Neural progenitor cell (in vitro differentiated cells): ENCODE data around the gene PNLIPRP1. TPM values are rescaled to one million over a fixed set of nuclear protein-coding genes. Genes with fewer than 3 reads are reported as not detected.

Source experiments
- DNase-seq: peaks from one replicate; pipeline ENCODE4 v3.0.0-alpha.2; 2016; ENCODE audit warnings: low spot score
- H2AFZ ChIP-seq: fragments of 200-600 bp; sonication (generic); replicated peaks from 2 replicates; pipeline ENCODE4 v1.6.1; 2016; ENCODE audit warnings: antibody characterized with exemption
- H3F3A ChIP-seq: fragments of 200-600 bp; sonication (generic); 2 replicates; pipeline ENCODE4 v1.6.1; 2016; ENCODE audit warnings: antibody characterized with exemption, low read depth
- H3K27ac ChIP-seq: fragments of 200-600 bp; sonication (generic); 2 replicates; pipeline ENCODE4 v1.5.1; 2016; ENCODE audit warnings: mild to moderate bottlenecking
- H3K27me3 ChIP-seq: fragments of 200-600 bp; sonication (generic); 2 replicates; pipeline ENCODE4 v1.6.1; 2016; ENCODE audit warnings: mild to moderate bottlenecking, moderate library complexity
- H3K36me3 ChIP-seq: fragments of 200-600 bp; sonication (generic); 2 replicates; pipeline ENCODE4 v1.5.1; 2016
- H3K4me1 ChIP-seq: fragments of 200-600 bp; sonication (generic); 2 replicates; pipeline ENCODE4 v1.6.1; 2016; ENCODE audit warnings: mixed run types
- H3K4me2 ChIP-seq: fragments of 200-600 bp; sonication (generic); 2 replicates; pipeline ENCODE4 v1.6.1; 2016
- H3K4me3 ChIP-seq: fragments of 200-600 bp; sonication (generic); 2 replicates; pipeline ENCODE4 v1.5.1; 2016
- H3K79me2 ChIP-seq: fragments of 200-600 bp; sonication (generic); 2 replicates; pipeline ENCODE4 v1.6.1; 2016; ENCODE audit warnings: low read depth
- H3K9ac ChIP-seq: fragments of 200-600 bp; sonication (generic); 2 replicates; pipeline ENCODE4 v1.6.1; 2016
- H3K9me3 ChIP-seq: fragments of 200-600 bp; sonication (generic); 2 replicates; pipeline ENCODE4 v1.5.1; 2016; ENCODE audit warnings: low read depth
- H4K20me1 ChIP-seq: fragments of 200-600 bp; sonication (generic); 2 replicates; pipeline ENCODE4 v1.6.1; 2016; ENCODE audit warnings: low read depth
- H3K27ac Mint-ChIP-seq: 3 replicates; pipeline ENCODE4 v1.8.0; 2021; ENCODE audit warnings: mixed read lengths
- H3K27me3 Mint-ChIP-seq: 2 replicates; pipeline ENCODE4 v1.8.0; 2022; ENCODE audit warnings: low read depth, mild to moderate bottlenecking, inconsistent platforms, moderate library complexity, mixed read lengths; ENCODE audit not compliant: insufficient read depth
- H3K36me3 Mint-ChIP-seq: 3 replicates; pipeline ENCODE4 v1.8.0; 2021; ENCODE audit warnings: mixed read lengths
- H3K4me1 Mint-ChIP-seq: 3 replicates; pipeline ENCODE4 v1.8.0; 2021; ENCODE audit warnings: mixed read lengths
- H3K4me3 Mint-ChIP-seq: 3 replicates; pipeline ENCODE4 v1.8.0; 2021; ENCODE audit warnings: mild to moderate bottlenecking, moderate library complexity, mixed read lengths
- H3K9me3 Mint-ChIP-seq: 3 replicates; pipeline ENCODE4 v1.8.0; 2020; ENCODE audit warnings: mixed read lengths
- EZH2 ChIP-seq: fragments of 200-600 bp; sonication (generic); IDR thresholded peaks from 2 replicates; pipeline ENCODE4 v1.6.1; 2017; ENCODE audit warnings: antibody characterized with exemption, mild to moderate bottlenecking, moderate library complexity
- EZH2phosphoT487 ChIP-seq: fragments of 200-600 bp; sonication (generic); IDR thresholded peaks from 2 replicates; pipeline ENCODE4 v1.6.1; 2017; ENCODE audit warnings: antibody characterized with exemption
- total RNA-seq: library from RNA; depleted of rRNA; stranded (reverse); fragments of >200 nt; gene quantifications from 2 replicates; pipeline ENCODE4 v1.2.3, GENCODE V29; 2015; ENCODE audit warnings: low replicate concordance
- TF ChIP-seq, protein P1 (sequence below): fragments of 200-600 bp; sonication (generic); IDR thresholded peaks from 2 replicates; pipeline ENCODE4 v1.5.1; 2017; ENCODE audit warnings: antibody characterized with exemption, mild to moderate bottlenecking

Gene PNLIPRP1
- total RNA-seq, 1 donor from 2014 or later: not detected

DNA sequence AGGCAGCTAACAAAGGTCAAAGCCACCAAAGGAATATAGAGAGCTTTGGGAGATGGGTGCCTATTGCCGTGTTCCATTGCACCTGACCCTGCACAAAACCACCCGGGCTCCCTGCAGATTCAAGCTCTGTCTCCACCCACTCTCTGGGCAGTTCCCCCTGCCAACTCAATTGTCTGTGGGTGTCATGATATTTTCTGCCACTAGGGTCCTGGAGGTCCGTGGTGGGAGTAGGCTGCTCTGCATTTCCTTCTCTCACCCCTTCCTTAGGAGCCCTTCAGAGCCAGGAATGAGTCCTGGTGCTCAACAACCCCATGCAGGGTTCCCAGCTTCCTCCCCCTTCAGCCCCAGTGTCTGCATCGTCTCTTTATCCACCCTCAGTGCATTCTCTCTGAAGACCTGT, 64.1 kb downstream of the PNLIPRP1 start:
- DNase-seq: peak; percentile 32
- H3K36me3 Mint-ChIP-seq: no peaks in the 10 kb centered on the region

DNA sequence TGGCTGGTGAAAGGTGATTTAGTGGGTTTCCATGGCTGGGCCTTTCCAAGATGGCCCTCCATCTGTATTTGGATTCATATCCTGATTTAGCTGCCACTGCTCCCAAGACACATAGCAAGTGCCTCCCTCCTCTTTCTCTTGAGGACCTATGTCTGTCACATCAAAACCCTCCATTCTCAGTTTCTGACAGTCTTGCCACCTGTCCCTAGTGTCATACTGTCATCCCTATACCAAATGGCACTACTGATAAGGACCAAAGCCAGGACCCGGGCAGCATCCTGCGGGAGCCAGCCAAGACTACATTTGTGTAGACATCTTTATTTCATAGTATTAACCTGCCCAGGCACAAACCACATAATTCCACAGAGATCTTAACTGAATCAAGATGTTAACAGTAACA, 64.8 kb downstream of the PNLIPRP1 start:
- Histone ChIP-seq H4K20me1 (no peaks in the 10 kb centered on the region), H3F3A (no peaks in the 10 kb centered on the region), H3K9ac (no peak overlapping the region), H3K36me3 (no peaks in the 10 kb centered on the region), H3K9me3 (no peaks in the 10 kb centered on the region), H3K27ac (no peak overlapping the region), H3K4me1 (no peaks in the 10 kb centered on the region), H3K27me3 (no peaks in the 10 kb centered on the region), H3K4me2 (no peak overlapping the region), H3K79me2 (no peaks in the 10 kb centered on the region), H3K4me3 (no peak overlapping the region), H2AFZ (no peak overlapping the region)
- TF ChIP-seq EZH2phosphoT487: no peak
- no peak for TF ChIP-seq EZH2
- TF ChIP-seq, protein P1, sequence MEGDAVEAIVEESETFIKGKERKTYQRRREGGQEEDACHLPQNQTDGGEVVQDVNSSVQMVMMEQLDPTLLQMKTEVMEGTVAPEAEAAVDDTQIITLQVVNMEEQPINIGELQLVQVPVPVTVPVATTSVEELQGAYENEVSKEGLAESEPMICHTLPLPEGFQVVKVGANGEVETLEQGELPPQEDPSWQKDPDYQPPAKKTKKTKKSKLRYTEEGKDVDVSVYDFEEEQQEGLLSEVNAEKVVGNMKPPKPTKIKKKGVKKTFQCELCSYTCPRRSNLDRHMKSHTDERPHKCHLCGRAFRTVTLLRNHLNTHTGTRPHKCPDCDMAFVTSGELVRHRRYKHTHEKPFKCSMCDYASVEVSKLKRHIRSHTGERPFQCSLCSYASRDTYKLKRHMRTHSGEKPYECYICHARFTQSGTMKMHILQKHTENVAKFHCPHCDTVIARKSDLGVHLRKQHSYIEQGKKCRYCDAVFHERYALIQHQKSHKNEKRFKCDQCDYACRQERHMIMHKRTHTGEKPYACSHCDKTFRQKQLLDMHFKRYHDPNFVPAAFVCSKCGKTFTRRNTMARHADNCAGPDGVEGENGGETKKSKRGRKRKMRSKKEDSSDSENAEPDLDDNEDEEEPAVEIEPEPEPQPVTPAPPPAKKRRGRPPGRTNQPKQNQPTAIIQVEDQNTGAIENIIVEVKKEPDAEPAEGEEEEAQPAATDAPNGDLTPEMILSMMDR: no peak
- H3K27me3 Mint-ChIP-seq: no peaks in the 10 kb centered on the region
- no peak overlapping the region for H3K4me3 Mint-ChIP-seq
- no peak overlapping the region for H3K27ac Mint-ChIP-seq
- peaks cover 9% of the 10 kb centered on the region for H3K9me3 Mint-ChIP-seq
- no peak for DNase-seq
- H3K4me1 Mint-ChIP-seq: peaks cover under 1% of the 10 kb centered on the region
- H3K36me3 Mint-ChIP-seq: no peaks in the 10 kb centered on the region

More for the DNA sequence above, 64.1 kb downstream of the PNLIPRP1 start:
- Histone ChIP-seq H3F3A (no peaks in the 10 kb centered on the region), H3K36me3 (no peaks in the 10 kb centered on the region), H3K27ac (no peak overlapping the region), H3K79me2 (no peaks in the 10 kb centered on the region), H4K20me1 (no peaks in the 10 kb centered on the region), H3K27me3 (no peaks in the 10 kb centered on the region), H3K4me2 (no peak overlapping the region), H3K4me1 (no peaks in the 10 kb centered on the region), H3K9me3 (no peaks in the 10 kb centered on the region), H3K4me3 (no peak overlapping the region), H3K9ac (no peak overlapping the region), H2AFZ (peak overlapping the region; percentile 35)
- Mint-ChIP-seq H3K9me3 (peaks cover 9% of the 10 kb centered on the region), H3K27me3 (no peaks in the 10 kb centered on the region), H3K27ac (no peak overlapping the region), H3K4me3 (no peak overlapping the region), H3K4me1 (no peaks in the 10 kb centered on the region)
- TF ChIP-seq, protein P1: peak; percentile 52
- TF ChIP-seq EZH2phosphoT487 (no peak), EZH2 (no peak)

DNA sequence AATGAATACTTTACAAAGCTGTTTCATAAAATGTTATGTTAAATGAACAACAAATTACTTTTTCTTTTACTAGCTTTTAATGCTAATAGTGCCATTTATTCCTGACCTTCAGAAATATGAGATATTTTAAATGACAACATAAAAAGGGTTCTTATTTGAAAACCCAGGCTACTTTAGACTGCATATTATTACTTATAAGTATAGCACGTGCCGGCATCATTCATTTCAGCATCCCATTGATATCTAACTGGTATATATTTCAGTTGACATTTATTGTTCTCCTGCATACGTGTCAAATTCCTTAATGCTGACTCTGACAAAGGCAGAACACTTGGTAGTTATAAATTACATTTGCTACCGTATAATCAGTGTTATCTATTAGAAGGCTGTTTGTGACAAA, 65.3 kb downstream of the PNLIPRP1 start:
- peaks cover 4% of the 10 kb centered on the region for H3K9me3 Mint-ChIP-seq
- Histone ChIP-seq H3K4me2 (no peak overlapping the region), H2AFZ (no peak overlapping the region), H3K27ac (no peak overlapping the region), H3F3A (no peaks in the 10 kb centered on the region), H3K4me1 (no peaks in the 10 kb centered on the region), H3K9ac (no peak overlapping the region), H3K79me2 (no peaks in the 10 kb centered on the region), H3K9me3 (no peaks in the 10 kb centered on the region), H3K4me3 (no peak overlapping the region), H4K20me1 (no peaks in the 10 kb centered on the region), H3K27me3 (no peaks in the 10 kb centered on the region), H3K36me3 (no peaks in the 10 kb centered on the region)
- no peak overlapping the region for H3K27ac Mint-ChIP-seq
- H3K4me1 Mint-ChIP-seq: peaks cover 4% of the 10 kb centered on the region
- H3K27me3 Mint-ChIP-seq: no peaks in the 10 kb centered on the region
- no peak overlapping the region for H3K4me3 Mint-ChIP-seq
- no peak for DNase-seq
- H3K36me3 Mint-ChIP-seq: no peaks in the 10 kb centered on the region
- TF ChIP-seq EZH2phosphoT487: no peak
- TF ChIP-seq, protein P1: no peak
- no peak for TF ChIP-seq EZH2
